GM12878 (cell line): ENCODE data around the gene SDC1. TPM values are rescaled to one million over a fixed set of nuclear protein-coding genes. Genes with fewer than 3 reads are reported as not detected.

Source experiments
- ATAC-seq: fragments of 200-7000 bp; cut with Tn5 transposase; 3 replicates; pipeline ENCODE4 v1.9.1; 2020; ENCODE audit warnings: mild to moderate bottlenecking, moderate library complexity
- BruUV-seq: library from RNA; stranded (reverse); fragments of 400-500 nt; replicated peaks from 2 replicates; lab custom pipeline; 2021; lab: Mats Ljungman, UMichigan
- CTCF ChIA-PET: fragments of 300-600 bp; sonication (Branson Sonifier 250); formaldehyde crosslinking; extraction: SDS; loops from one replicate; lab custom pipeline; 2021; ENCODE audit warnings: inconsistent platforms; lab: Yijun Ruan, JAX
- POLR2A ChIA-PET: fragments of 350-600 bp; formaldehyde crosslinking; extraction: SDS; loops from one replicate; lab custom pipeline; 2021; ENCODE audit warnings: inconsistent platforms; lab: Charles Lee
- RAD21 ChIA-PET: fragments of 300-600 bp; sonication (Branson Sonifier 250); formaldehyde crosslinking; loops from one replicate; lab custom pipeline; 2023; ENCODE audit warnings: antibody characterized with exemption; ENCODE audit not compliant: unreplicated experiment; lab: Charles Lee
- SMC1A ChIA-PET: fragments of 300-600 bp; sonication (Branson Sonifier 250); formaldehyde crosslinking; loops from one replicate; lab custom pipeline; 2023; ENCODE audit not compliant: unreplicated experiment, uncharacterized antibody; lab: Charles Lee
- DNase-seq: peaks from one replicate; pipeline ENCODE4 v3.0.0-alpha.2; 2011; ENCODE audit warnings: low read depth, low spot score
- FAIRE-seq: peaks from 3 replicates; lab custom pipeline; 2011; peaks lifted over from hg19 to GRCh38; lab: Jason Lieb, UNC
- H2AFZ ChIP-seq: 2 replicates; pipeline ENCODE4 v1.6.0; 2011; ENCODE audit warnings: low read depth, low read length, control low read depth; ENCODE audit not compliant: control insufficient read depth
- H3K27ac ChIP-seq: 2 replicates; pipeline ENCODE4 v1.5.1; 2011; ENCODE audit warnings: control low read depth; ENCODE audit not compliant: control insufficient read depth, insufficient read depth
- H3K27me3 ChIP-seq, 2 experiments: replicated peaks in 1 of 2; 2 replicates each; pipeline versions ENCODE4 v1.6.0 to v1.6.1; 2011; ENCODE audit warnings: low read length in 1 of 2; ENCODE audit not compliant: control insufficient read depth in 2 of 2, insufficient read depth in 2 of 2
- H3K36me3 ChIP-seq, 2 experiments: 2 replicates each; pipeline ENCODE4 v1.5.1; 2011; ENCODE audit warnings: low read length in 1 of 2; ENCODE audit not compliant: control insufficient read depth in 2 of 2, insufficient read depth in 2 of 2
- H3K4me1 ChIP-seq: 2 replicates; pipeline ENCODE4 v1.6.1; 2011; ENCODE audit warnings: mild to moderate bottlenecking, low read length, moderate library complexity, mixed read lengths; ENCODE audit not compliant: control insufficient read depth, insufficient read depth
- H3K4me2 ChIP-seq: 2 replicates; pipeline ENCODE4 v1.6.0; 2011; ENCODE audit warnings: control low read depth; ENCODE audit not compliant: control insufficient read depth, insufficient read depth
- H3K4me3 ChIP-seq: fragments of 200-600 bp; sonication (generic); 2 replicates; pipeline ENCODE4 v1.5.1; 2016
- H3K79me2 ChIP-seq: 2 replicates; pipeline ENCODE4 v1.6.0; 2011; ENCODE audit warnings: low read length; ENCODE audit not compliant: control insufficient read depth, insufficient read depth
- H3K9ac ChIP-seq: 2 replicates; pipeline ENCODE4 v1.8.0; 2011; ENCODE audit warnings: low read length, control low read depth, mixed read lengths; ENCODE audit not compliant: control insufficient read depth, insufficient read depth
- H3K9me3 ChIP-seq: replicated peaks from 3 replicates; pipeline ENCODE4 v1.5.1; 2011; ENCODE audit warnings: mild to moderate bottlenecking, low read length; ENCODE audit not compliant: control insufficient read depth, insufficient read depth
- H4K20me1 ChIP-seq: 2 replicates; pipeline ENCODE4 v1.6.0; 2011; ENCODE audit not compliant: control insufficient read depth, insufficient read depth
- CEBPZ ChIP-seq: fragments of 150-350 bp; IDR thresholded peaks from 2 replicates; pipeline ENCODE4 v1.6.1; 2016; ENCODE audit warnings: low read depth, low read length
- ELK1 ChIP-seq: IDR thresholded peaks from 2 replicates; pipeline ENCODE4 v1.6.1; 2012; ENCODE audit warnings: low read depth, low read length, improper control_type of control experiment
- HSF1 ChIP-seq: fragments of 150-350 bp; IDR thresholded peaks from 2 replicates; pipeline ENCODE4 v1.6.1; 2014; ENCODE audit warnings: mild to moderate bottlenecking, low read depth, low read length
- MLLT1 ChIP-seq: fragments of 450-650 bp; IDR thresholded peaks from 2 replicates; pipeline ENCODE4 v1.6.1; 2016; ENCODE audit warnings: mild to moderate bottlenecking
- SREBF1 ChIP-seq: IDR thresholded peaks from 2 replicates; pipeline ENCODE4 v1.6.1; 2012; ENCODE audit warnings: mild to moderate bottlenecking, low read length
- TCF3 ChIP-seq: IDR thresholded peaks from 2 replicates; pipeline ENCODE4 v1.6.1; 2012; ENCODE audit warnings: low read depth, mild to moderate bottlenecking, low read length, borderline replicate concordance; ENCODE audit not compliant: insufficient read depth
- WGBS: methylation state at CpG from one replicate; pipeline ENCODE4 v1.1.6; 2016; ENCODE audit warnings: low lambda C conversion rate; ENCODE audit not compliant: insufficient replicate concordance, insufficient coverage; ENCODE audit errors: missing lambda C conversion rate; 5-methylcytosine and 5-hydroxymethylcytosine counted together
- in situ Hi-C: fragments of 300-500 bp; cut with MboI; formaldehyde crosslinking; loops from 9 replicates; pipeline ENCODE4 v1.14.3; 2018; ENCODE audit warnings: mixed read lengths
- intact Hi-C: fragments of 100-400 bp; cut with micrococcal nuclease; formaldehyde crosslinking; loops from one replicate; pipeline ENCODE4 v1.14.2; 2022; ENCODE audit not compliant: unreplicated experiment
- polyA plus RNA-seq, 11 experiments: library from polyadenylated mRNA; depleted of rRNA in 4 of 11; unstranded in 6 of 11; stranded (reverse) in 5 of 11; fragments of >200 nt; fragmentation: Nextera tagmentation in 4 of 11; fragmentation: Illumina TruSeq in 1 of 11; extraction: Ambion mirVana in 4 of 11; extraction: Trizol in 1 of 11; gene quantifications; 1 replicate in 1 of 11; 2 replicates in 10 of 11; pipeline versions ENCODE4 v1.2.1 to v1.2.3, GENCODE V29; 2011 to 2016; ENCODE audit warnings: inconsistent platforms in 2 of 11, missing spikeins in 2 of 11, low read depth in 1 of 11
- total RNA-seq, 4 experiments: library from RNA; depleted of rRNA in 3 of 4; stranded (reverse); fragments of >200 nt in 3 of 4; fragmentation: Illumina TruSeq in 1 of 4; extraction: Trizol in 1 of 4; gene quantifications; 2 replicates each; pipeline versions ENCODE4 v1.2.1 to v1.2.3, GENCODE V29; 2013 to 2021

SDC1 gene
- total and polyA plus RNA-seq, 10 of the 15 experiments (the other 5 are each of a cell fraction or from before 2014, with no cell fraction given) = 0.85 to 36.8 (median 23.7) TPM

- TF ChIP-seq MLLT1 (no peak), TCF3 (no peak), CEBPZ (no peak), ELK1 (no peak)
- TF ChIP-seq, all 136 proteins: peak for 0
Measured at GRCh38 chr2:20193185-20193584, 31.7 kb downstream of the SDC1 start (continued).

- Histone ChIP-seq H3K36me3 (no peaks in the 10 kb centered on the region), H3K27me3 (no peaks in the 10 kb centered on the region; a peak in 1 of 4 replicates), H3K9me3 (no peaks in the 10 kb centered on the region), H3K4me3 (no peak overlapping the region), H4K20me1 (no peaks in the 10 kb centered on the region), H3K9ac (no peak overlapping the region), H3K79me2 (no peaks in the 10 kb centered on the region), H3K27ac (no peak overlapping the region), H3K4me1 (no peaks in the 10 kb centered on the region), H2AFZ (no peak overlapping the region), H3K4me2 (no peak overlapping the region)
- intact Hi-C loops (no loop called here), in situ Hi-C loops (no loop called here)
- DNase-seq (no peak), ATAC-seq (no peak), FAIRE-seq (no peak)
- ChIA-PET RAD21 (interaction anchor here (1.1 kb wide), 1 partner anchor 33 kb away, joined by 3 read pairs; no protein-coding TSS in a partner anchor), CTCF (no interaction called here), POLR2A (interaction anchor here (1.0 kb wide), 1 partner anchor 15 kb away, joined by 3 read pairs; no protein-coding TSS in a partner anchor), SMC1A (interaction anchor here (0.7 kb wide), 1 partner anchor 12 kb away, joined by 4 read pairs; no protein-coding TSS in a partner anchor)
- BruUV-seq = no TSS peak
- no peak for TF ChIP-seq SREBF1
- no peak for TF ChIP-seq HSF1
- 11% methylated on average over 2 of the region's 2 CpGs for WGBS
Measured at GRCh38 chr2:20192781-20193180, 32.1 kb downstream of the SDC1 start.
